Cardiac fibroblast (primary cell): Measurements from ENCODE around the gene DONSON.

ENCODE experiments used
- DNase-seq, 2 donors: peaks; one replicate each; pipeline versions ENCODE4 v3.0.0 to v3.0.0-alpha.2; 2010; ENCODE audit warnings: low read depth in 2 of 2
- H3K4me3 ChIP-seq, 2 donors: replicated peaks in 1 of 2; 1 replicate in 1 of 2; 2 replicates in 1 of 2; pipeline ENCODE4 v1.5.1; 2011; ENCODE audit warnings: low read depth in 2 of 2, low read length in 2 of 2, mild to moderate bottlenecking in 2 of 2, moderate library complexity in 1 of 2
- CTCF ChIP-seq: IDR thresholded peaks from one replicate; pipeline ENCODE4 v1.5.1; 2011; ENCODE audit warnings: low read depth, mild to moderate bottlenecking, low read length, inconsistent platforms

DONSON gene

GRCh38 chr21:33554982-33555344, 33.5 kb downstream of the DONSON start:
- DNase-seq = no peak
- no peak overlapping the region for H3K4me3 ChIP-seq
- no peak for TF ChIP-seq CTCF

- H3K4me3 ChIP-seq = no peak overlapping the region
- no peak for DNase-seq
- no peak for TF ChIP-seq CTCF
These were observed 34.1 kb downstream of the DONSON start for GRCh38 chr21:33554236-33554981.

- no peak overlapping the region for H3K4me3 ChIP-seq
- TF ChIP-seq CTCF = no peak
- no peak for DNase-seq
These were observed 35.4 kb downstream of the DONSON start for GRCh38 chr21:33552999-33553598.

- no peak for TF ChIP-seq CTCF
- H3K4me3 ChIP-seq = no peak overlapping the region
- DNase-seq = no peak
These were observed 36.1 kb downstream of the DONSON start for GRCh38 chr21:33552093-33552998.

GRCh38 chr21:33551664-33552063, 36.8 kb downstream of the DONSON start:
- TF ChIP-seq CTCF = no peak
- H3K4me3 ChIP-seq = no peak overlapping the region
- DNase-seq = no peak

- no peak for DNase-seq
- no peak for TF ChIP-seq CTCF
- no peak overlapping the region for H3K4me3 ChIP-seq
These were observed 37.5 kb downstream of the DONSON start for GRCh38 chr21:33550772-33551660.
